ENCODE measurements around the gene SORCS1. TPM values are rescaled to one million over a fixed set of nuclear protein-coding genes. Genes with fewer than 3 reads are reported as not detected.

SORCS1 gene
- total RNA-seq, 1 donor from 2014 or later: 1.1 TPM

DNA sequence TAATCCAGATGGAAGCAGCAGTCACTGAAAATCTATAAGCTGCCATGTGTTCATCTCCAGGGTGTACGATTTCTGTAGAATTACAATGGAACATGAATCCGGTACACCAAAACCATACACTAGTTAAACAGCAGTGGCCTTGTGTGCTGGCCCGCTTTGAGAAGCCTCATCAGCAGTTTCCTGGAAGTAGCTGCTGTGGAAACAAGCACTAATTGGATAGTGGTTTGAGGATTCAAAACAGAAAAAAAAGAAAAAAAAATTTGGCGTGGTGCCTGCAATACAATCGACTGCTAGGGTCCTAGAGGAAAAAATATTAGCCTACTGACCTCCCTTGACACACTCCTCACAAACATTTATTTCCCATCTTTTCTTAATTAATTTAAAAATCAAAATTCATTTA lies 545.9 kb downstream of the SORCS1 start:
- H3K9ac ChIP-seq (ENCODE audit: low read length): no peak overlapping the region
- Mint-ChIP-seq H3K27ac (ENCODE audit: unreplicated experiment) (no peak overlapping the region), H3K27me3 (ENCODE audit: low read depth, unreplicated experiment) (no peaks in the 10 kb centered on the region)

DNA sequence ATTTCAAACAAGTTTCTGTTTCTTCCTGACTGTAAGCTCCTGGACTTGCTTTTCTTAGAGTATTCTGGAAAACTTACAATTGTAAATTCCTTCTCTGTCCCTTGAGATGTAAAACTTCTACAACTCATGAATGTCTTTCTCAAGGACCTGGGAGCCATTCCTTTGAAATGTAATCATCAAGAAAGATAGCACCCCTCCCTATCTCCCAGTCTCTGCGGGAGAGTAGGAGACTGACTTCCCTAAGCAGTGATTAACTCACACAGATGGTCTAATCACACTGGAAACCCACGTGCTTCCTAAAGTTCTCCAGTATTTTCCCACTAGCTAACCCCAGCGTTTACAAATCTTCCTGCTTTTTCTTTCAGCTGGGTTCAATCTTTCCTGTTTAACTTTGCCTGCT lies 549.4 kb downstream of the SORCS1 start:
- FAIRE-seq (no peak), DNase-seq (ENCODE audit: low read depth) (peak; percentile 59)
- H3K27ac ChIP-seq (ENCODE audit: low read depth, low read length): peak overlapping the region; percentile 51
- TF ChIP-seq, protein P1, sequence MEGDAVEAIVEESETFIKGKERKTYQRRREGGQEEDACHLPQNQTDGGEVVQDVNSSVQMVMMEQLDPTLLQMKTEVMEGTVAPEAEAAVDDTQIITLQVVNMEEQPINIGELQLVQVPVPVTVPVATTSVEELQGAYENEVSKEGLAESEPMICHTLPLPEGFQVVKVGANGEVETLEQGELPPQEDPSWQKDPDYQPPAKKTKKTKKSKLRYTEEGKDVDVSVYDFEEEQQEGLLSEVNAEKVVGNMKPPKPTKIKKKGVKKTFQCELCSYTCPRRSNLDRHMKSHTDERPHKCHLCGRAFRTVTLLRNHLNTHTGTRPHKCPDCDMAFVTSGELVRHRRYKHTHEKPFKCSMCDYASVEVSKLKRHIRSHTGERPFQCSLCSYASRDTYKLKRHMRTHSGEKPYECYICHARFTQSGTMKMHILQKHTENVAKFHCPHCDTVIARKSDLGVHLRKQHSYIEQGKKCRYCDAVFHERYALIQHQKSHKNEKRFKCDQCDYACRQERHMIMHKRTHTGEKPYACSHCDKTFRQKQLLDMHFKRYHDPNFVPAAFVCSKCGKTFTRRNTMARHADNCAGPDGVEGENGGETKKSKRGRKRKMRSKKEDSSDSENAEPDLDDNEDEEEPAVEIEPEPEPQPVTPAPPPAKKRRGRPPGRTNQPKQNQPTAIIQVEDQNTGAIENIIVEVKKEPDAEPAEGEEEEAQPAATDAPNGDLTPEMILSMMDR (IDR thresholded peaks at IDR 0.05; ENCODE audit: insufficient read depth, low read depth, low read length): no peak
- TF ChIP-seq EZH2 (IDR thresholded peaks at IDR 0.05; ENCODE audit: insufficient read depth, low read length): no peak
- H3K9ac ChIP-seq (ENCODE audit: low read length): peak overlapping the region; percentile 43
- H3K4me2 ChIP-seq (ENCODE audit: low read length): peak overlapping the region; percentile 37
- Mint-ChIP-seq H3K27ac (ENCODE audit: unreplicated experiment) (no peak overlapping the region), H3K4me1 (ENCODE audit: low read depth, unreplicated experiment) (peaks cover 8% of the 10 kb centered on the region), H3K9me3 (ENCODE audit: unreplicated experiment) (no peaks in the 10 kb centered on the region), H3K4me3 (ENCODE audit: unreplicated experiment) (no peak overlapping the region), H3K27me3 (ENCODE audit: low read depth, unreplicated experiment) (no peaks in the 10 kb centered on the region), H3K36me3 (ENCODE audit: low read depth, unreplicated experiment) (no peaks in the 10 kb centered on the region)
- H2AFZ ChIP-seq (ENCODE audit: low read depth, low read length): no peak overlapping the region
- no peaks in the 10 kb centered on the region for H4K20me1 ChIP-seq (ENCODE audit: insufficient read depth, low read length)
- no peak overlapping the region for H3K4me3 ChIP-seq (ENCODE audit: insufficient read depth, low read depth, low read length)
- no peaks in the 10 kb centered on the region for H3K9me3 ChIP-seq (ENCODE audit: insufficient read depth, low read depth, low read length)
- H3K79me2 ChIP-seq (ENCODE audit: insufficient read depth, low read length): no peaks in the 10 kb centered on the region
- H3K27me3 ChIP-seq (ENCODE audit: insufficient read depth, low read length): no peaks in the 10 kb centered on the region
- H3K4me1 ChIP-seq (ENCODE audit: insufficient read depth, low read length): no peaks in the 10 kb centered on the region
- H3K36me3 ChIP-seq (ENCODE audit: insufficient read depth, low read length): no peaks in the 10 kb centered on the region

More for the DNA sequence above, 545.9 kb downstream of the SORCS1 start:
- Histone ChIP-seq H3K4me1 (ENCODE audit: insufficient read depth, low read length) (no peaks in the 10 kb centered on the region), H3K79me2 (ENCODE audit: insufficient read depth, low read length) (no peaks in the 10 kb centered on the region), H3K4me2 (ENCODE audit: low read length) (no peak overlapping the region), H3K9me3 (ENCODE audit: insufficient read depth, low read depth, low read length) (no peaks in the 10 kb centered on the region), H2AFZ (ENCODE audit: low read depth, low read length) (no peak overlapping the region), H3K36me3 (ENCODE audit: insufficient read depth, low read length) (no peaks in the 10 kb centered on the region), H3K27ac (ENCODE audit: low read depth, low read length) (no peak overlapping the region), H3K4me3 (ENCODE audit: insufficient read depth, low read depth, low read length) (no peak overlapping the region), H3K27me3 (ENCODE audit: insufficient read depth, low read length) (no peaks in the 10 kb centered on the region), H4K20me1 (ENCODE audit: insufficient read depth, low read length) (no peaks in the 10 kb centered on the region)
- no peaks in the 10 kb centered on the region for H3K36me3 Mint-ChIP-seq (ENCODE audit: low read depth, unreplicated experiment)
- H3K4me3 Mint-ChIP-seq (ENCODE audit: unreplicated experiment): no peak overlapping the region
- DNase-seq (ENCODE audit: low read depth) (no peak), FAIRE-seq (no peak)
- H3K9me3 Mint-ChIP-seq (ENCODE audit: unreplicated experiment): no peaks in the 10 kb centered on the region
- H3K4me1 Mint-ChIP-seq (ENCODE audit: low read depth, unreplicated experiment): peaks cover 8% of the 10 kb centered on the region
- TF ChIP-seq, protein P1 (IDR thresholded peaks at IDR 0.05; ENCODE audit: insufficient read depth, low read depth, low read length): no peak
- no peak for TF ChIP-seq EZH2 (IDR thresholded peaks at IDR 0.05; ENCODE audit: insufficient read depth, low read length)

DNA sequence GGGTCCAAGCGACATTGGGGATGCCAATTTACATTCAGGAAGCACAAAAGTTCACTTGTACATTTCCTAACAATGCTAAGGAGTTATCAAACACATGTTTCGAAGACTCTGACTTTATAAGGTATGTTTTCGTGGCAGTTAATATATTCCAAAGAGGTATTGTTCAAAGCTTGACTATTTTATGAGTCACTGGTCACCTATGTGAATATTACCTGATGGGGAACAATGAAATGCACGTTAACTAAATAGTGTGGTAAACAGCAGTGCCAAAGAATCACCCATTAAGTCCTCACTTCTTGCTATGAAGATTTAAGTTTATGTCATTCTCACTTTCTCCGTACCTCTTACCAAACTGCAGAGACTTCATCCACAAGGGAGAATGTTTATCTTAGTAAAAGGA lies 550.2 kb downstream of the SORCS1 start:
- H3K9me3 Mint-ChIP-seq (ENCODE audit: unreplicated experiment): no peaks in the 10 kb centered on the region

More for the DNA sequence above, 550.2 kb downstream of the SORCS1 start:
- Histone ChIP-seq H3K9ac (ENCODE audit: low read length) (no peak overlapping the region), H3K27ac (ENCODE audit: low read depth, low read length) (no peak overlapping the region), H3K4me3 (ENCODE audit: insufficient read depth, low read depth, low read length) (no peak overlapping the region), H3K27me3 (ENCODE audit: insufficient read depth, low read length) (no peaks in the 10 kb centered on the region), H3K79me2 (ENCODE audit: insufficient read depth, low read length) (no peaks in the 10 kb centered on the region), H3K36me3 (ENCODE audit: insufficient read depth, low read length) (no peaks in the 10 kb centered on the region), H2AFZ (ENCODE audit: low read depth, low read length) (no peak overlapping the region), H4K20me1 (ENCODE audit: insufficient read depth, low read length) (no peaks in the 10 kb centered on the region), H3K4me2 (ENCODE audit: low read length) (no peak overlapping the region), H3K9me3 (ENCODE audit: insufficient read depth, low read depth, low read length) (no peaks in the 10 kb centered on the region), H3K4me1 (ENCODE audit: insufficient read depth, low read length) (no peaks in the 10 kb centered on the region)
- FAIRE-seq: no peak
- Mint-ChIP-seq H3K27me3 (ENCODE audit: low read depth, unreplicated experiment) (no peaks in the 10 kb centered on the region), H3K36me3 (ENCODE audit: low read depth, unreplicated experiment) (no peaks in the 10 kb centered on the region), H3K4me1 (ENCODE audit: low read depth, unreplicated experiment) (peaks cover 8% of the 10 kb centered on the region), H3K4me3 (ENCODE audit: unreplicated experiment) (no peak overlapping the region), H3K27ac (ENCODE audit: unreplicated experiment) (no peak overlapping the region)
- TF ChIP-seq, protein P1 (IDR thresholded peaks at IDR 0.05; ENCODE audit: insufficient read depth, low read depth, low read length): no peak
- no peak for TF ChIP-seq EZH2 (IDR thresholded peaks at IDR 0.05; ENCODE audit: insufficient read depth, low read length)
- DNase-seq (ENCODE audit: low read depth): no peak
